Subcutaneous adipose tissue (tissue), 4 donors: ENCODE measurements around the gene FLCN. TPM values are rescaled to one million over a fixed set of nuclear protein-coding genes. Genes with fewer than 3 reads are reported as not detected.

Experiments used
- CTCF ChIP-seq: fragments of 450-650 bp; IDR thresholded peaks from one replicate; pipeline ENCODE4 v1.5.1; 2016; ENCODE audit warnings: low read depth, mild to moderate bottlenecking, control low read depth, antibody characterized with exemption, moderate library complexity
- total RNA-seq, 4 donors: library from RNA; depleted of rRNA; stranded (reverse); fragments of >200 nt; gene quantifications; one replicate each; pipeline ENCODE4 v1.1.0, GENCODE V29; 2016

Gene FLCN
- total RNA-seq, 4 donors from 2014 or later = 25.4 to 123 (median 69.6) TPM

- no peak for TF ChIP-seq CTCF
Observed at GRCh38 chr17:17172990-17173389, 64.0 kb downstream of the FLCN start.

GRCh38 chr17:17172001-17172939, 64.7 kb downstream of the FLCN start:
- no peak for TF ChIP-seq CTCF

GRCh38 chr17:17171186-17171585, 65.8 kb downstream of the FLCN start:
- TF ChIP-seq CTCF = no peak

GRCh38 chr17:17170346-17170985, 66.5 kb downstream of the FLCN start:
- TF ChIP-seq CTCF = no peak

GRCh38 chr17:17169396-17169795, 67.6 kb downstream of the FLCN start:
- TF ChIP-seq CTCF = no peak

- no peak for TF ChIP-seq CTCF
Observed at GRCh38 chr17:17168401-17168800, 68.6 kb downstream of the FLCN start.

- TF ChIP-seq CTCF = no peak
Observed at GRCh38 chr17:17167986-17168385, 69.0 kb downstream of the FLCN start.
